HepG2 (cell line): Measurements from ENCODE around the gene LRBA. TPM values are rescaled to one million over a fixed set of nuclear protein-coding genes. Genes with fewer than 3 reads are reported as not detected.

Experiments used
- ATAC-seq: fragments of 200-7000 bp; cut with Tn5 transposase; 3 replicates; pipeline ENCODE4 v1.9.1; 2020; ENCODE audit warnings: mild to moderate bottlenecking, moderate library complexity
- BruUV-seq: library from RNA; stranded (reverse); fragments of 400-500 nt; replicated peaks from 2 replicates; lab custom pipeline; 2021; lab: Mats Ljungman, UMichigan
- CTCF ChIA-PET: fragments of 300-600 bp; formaldehyde crosslinking; extraction: SDS; loops from one replicate; lab custom pipeline; 2021; ENCODE audit warnings: low total read pairs, inconsistent platforms, low intra/inter-chr PET ratio; lab: Yijun Ruan, JAX
- POLR2A ChIA-PET: fragments of 350-600 bp; sonication (Branson Sonifier 250); formaldehyde crosslinking; loops from one replicate; lab custom pipeline; 2020; ENCODE audit warnings: antibody characterized with exemption, inconsistent platforms; lab: Yijun Ruan, JAX
- DNase-seq: peaks from one replicate; pipeline ENCODE4 v3.0.0-alpha.2; 2015; ENCODE audit warnings: low spot score
- FAIRE-seq: peaks from 3 replicates; lab custom pipeline; 2011; peaks lifted over from hg19 to GRCh38; lab: Jason Lieb, UNC
- H2AFZ ChIP-seq: one replicate; pipeline ENCODE4 v1.6.1; 2011; ENCODE audit warnings: low read length, inconsistent platforms
- H3K27ac ChIP-seq: fragments of 300-600 bp; 3 replicates; pipeline ENCODE4 v1.8.0; 2011; ENCODE audit warnings: mixed run types, mild to moderate bottlenecking, mixed read lengths, low read length, inconsistent platforms; ENCODE audit not compliant: insufficient read depth; ENCODE audit errors: extremely low read length
- H3K27me3 ChIP-seq, 2 experiments: fragments of 200-600 bp in 1 of 2; 2 replicates in 1 of 2; 3 replicates in 1 of 2; pipeline versions ENCODE4 v1.6.0 to v1.8.0; 2011; ENCODE audit warnings: low read length in 2 of 2, mild to moderate bottlenecking in 2 of 2, moderate library complexity in 2 of 2, inconsistent platforms in 1 of 2; ENCODE audit not compliant: insufficient read depth in 2 of 2, control insufficient read depth in 1 of 2
- H3K36me3 ChIP-seq, 2 experiments: fragments of 200-600 bp in 1 of 2; replicated peaks in 1 of 2; 2 replicates in 1 of 2; 3 replicates in 1 of 2; pipeline versions ENCODE4 v1.5.1 to v1.8.0; 2011; ENCODE audit warnings: low read length in 2 of 2, inconsistent platforms in 1 of 2; ENCODE audit not compliant: insufficient read depth in 2 of 2, control insufficient read depth in 1 of 2
- H3K4me1 ChIP-seq: 2 replicates; pipeline ENCODE4 v1.5.1; 2012; ENCODE audit warnings: low read length, inconsistent platforms; ENCODE audit not compliant: insufficient read depth
- H3K4me2 ChIP-seq: 2 replicates; pipeline ENCODE4 v1.6.0; 2011; ENCODE audit warnings: low read depth, low read length, inconsistent platforms
- H3K4me3 ChIP-seq, 3 experiments: fragments of 200-600 bp in 1 of 3; sonication (generic), shearing (Covaris generic) in 1 of 3; replicated peaks in 1 of 3; 2 replicates each; pipeline ENCODE4 v1.5.1; 2011 to 2016; ENCODE audit warnings: low read length in 3 of 3, inconsistent platforms in 2 of 3, low read depth in 2 of 3, mild to moderate bottlenecking in 2 of 3, control low read depth in 1 of 3, mixed read lengths in 1 of 3; ENCODE audit not compliant: insufficient read depth in 1 of 3
- H3K79me2 ChIP-seq: one replicate; pipeline ENCODE4 v1.6.1; 2011; ENCODE audit warnings: low read length, inconsistent platforms; ENCODE audit not compliant: insufficient read depth
- H3K9ac ChIP-seq: 2 replicates; pipeline ENCODE4 v1.6.0; 2011; ENCODE audit warnings: mild to moderate bottlenecking, low read depth, low read length, inconsistent platforms; ENCODE audit not compliant: insufficient read depth
- H3K9me3 ChIP-seq: 2 replicates; pipeline ENCODE4 v1.5.1; 2012; ENCODE audit warnings: mild to moderate bottlenecking, low read length
- H4K20me1 ChIP-seq: 2 replicates; pipeline ENCODE4 v1.6.0; 2011; ENCODE audit warnings: inconsistent platforms, mild to moderate bottlenecking, low read length, moderate library complexity; ENCODE audit not compliant: insufficient read depth
- CENPT ChIP-seq: sonication (generic); formaldehyde crosslinking; IDR thresholded peaks from 2 replicates; pipeline ENCODE4 v1.8.0; 2022; ENCODE audit warnings: low read depth, mild to moderate bottlenecking, moderate library complexity, missing genetic modification reagents
- FOXA3 ChIP-seq: IDR thresholded peaks from 2 replicates; pipeline ENCODE4 v1.6.1; 2016; ENCODE audit warnings: missing genetic modification reagents, missing compliant biosample characterization
- NBN ChIP-seq: fragments of 450-650 bp; conservative IDR thresholded peaks from 2 replicates; pipeline ENCODE4 v1.6.1; 2017
- NFE2L1 ChIP-seq: sonication (generic); formaldehyde crosslinking; IDR thresholded peaks from 2 replicates; pipeline ENCODE4 v1.4.0; 2020; ENCODE audit warnings: missing genetic modification reagents, mild to moderate bottlenecking, borderline replicate concordance
- SRF ChIP-seq: IDR thresholded peaks from 2 replicates; pipeline ENCODE4 v1.6.1; 2011; ENCODE audit warnings: mild to moderate bottlenecking, low read depth, low read length, moderate library complexity
- SSRP1 ChIP-seq: IDR thresholded peaks from 2 replicates; pipeline ENCODE4 v1.6.1; 2016; ENCODE audit warnings: control low read depth
- ZNF282 ChIP-seq: fragments of 450-650 bp; IDR thresholded peaks from 2 replicates; pipeline ENCODE4 v1.6.1; 2018; ENCODE audit not compliant: partially characterized antibody
- ZNF296 ChIP-seq: sonication (generic); formaldehyde crosslinking; conservative IDR thresholded peaks from 2 replicates; pipeline ENCODE4 v1.5.0; 2020; ENCODE audit warnings: mild to moderate bottlenecking, missing genetic modification reagents
- ZNF781 ChIP-seq: sonication (generic); formaldehyde crosslinking; IDR thresholded peaks from 2 replicates; pipeline ENCODE4 v1.5.1; 2020; ENCODE audit warnings: borderline replicate concordance, mild to moderate bottlenecking, missing genetic modification reagents; ENCODE audit errors: not compliant biosample characterization
- WGBS: methylation state at CpG from one replicate; pipeline ENCODE4 v1.1.6; 2017; ENCODE audit warnings: low lambda C conversion rate; 5-methylcytosine and 5-hydroxymethylcytosine counted together
- in situ Hi-C: cut with HindIII; loops from 2 replicates; pipeline ENCODE4 v1.10.0; 2017; ENCODE audit warnings: low pct_unique_long_range_greater_than_20kb; ENCODE audit not compliant: extremely low pct_ligation_motif_present
- intact Hi-C: fragments of 100-400 bp; cut with micrococcal nuclease; formaldehyde crosslinking; loops from one replicate; pipeline ENCODE4 v1.10.0; 2022; ENCODE audit not compliant: unreplicated experiment
- polyA plus RNA-seq, 8 experiments: library from polyadenylated mRNA; depleted of rRNA in 3 of 8; stranded (reverse) in 7 of 8; unstranded in 1 of 8; fragments of >200 nt; fragmentation: Illumina TruSeq in 4 of 8; extraction: Trizol in 4 of 8; gene quantifications; 2 replicates each; pipeline versions ENCODE4 v1.2.1 to v1.2.3, GENCODE V29; 2011 to 2016; ENCODE audit warnings: low read depth in 4 of 8, missing spikeins in 1 of 8, mixed read lengths in 1 of 8; ENCODE audit not compliant: insufficient read depth in 1 of 8
- total RNA-seq, 5 experiments: library from RNA; depleted of rRNA; stranded (reverse); fragments of >200 nt; fragmentation: Illumina TruSeq; extraction: Trizol; gene quantifications; 2 replicates each; pipeline ENCODE4 v1.2.3, GENCODE V29; 2016; ENCODE audit warnings: low read depth in 1 of 5
- TF ChIP-seq, protein P1 (sequence below): sonication (generic); formaldehyde crosslinking; IDR thresholded peaks from 2 replicates; pipeline ENCODE4 v1.4.0; 2020; ENCODE audit warnings: missing genetic modification reagents, mild to moderate bottlenecking, borderline replicate concordance
- TF ChIP-seq, protein P2 (sequence below): sonication (generic); formaldehyde crosslinking; IDR thresholded peaks from 2 replicates; pipeline ENCODE4 v1.4.0; 2020; ENCODE audit warnings: mild to moderate bottlenecking, missing genetic modification reagents
- TF ChIP-seq, protein P3 (sequence below): sonication (generic); formaldehyde crosslinking; IDR thresholded peaks from 2 replicates; pipeline ENCODE4 v1.9.0; 2021; ENCODE audit warnings: missing genetic modification reagents, mild to moderate bottlenecking, borderline replicate concordance
- TF ChIP-seq, protein P4 (sequence below): fragments of 450-650 bp; IDR thresholded peaks from 2 replicates; pipeline ENCODE4 v1.6.1; 2017; ENCODE audit warnings: mild to moderate bottlenecking
- TF ChIP-seq, protein P5 (sequence below): IDR thresholded peaks from 2 replicates; pipeline ENCODE4 v1.6.1; 2016; ENCODE audit warnings: missing biosample characterization, missing genetic modification reagents, low read depth

The LRBA gene
- total and polyA plus RNA-seq, 2 of the 13 experiments (the other 11 are each of a cell fraction or from before 2014, with no cell fraction given) = 21.0 to 37.2 TPM

DNA sequence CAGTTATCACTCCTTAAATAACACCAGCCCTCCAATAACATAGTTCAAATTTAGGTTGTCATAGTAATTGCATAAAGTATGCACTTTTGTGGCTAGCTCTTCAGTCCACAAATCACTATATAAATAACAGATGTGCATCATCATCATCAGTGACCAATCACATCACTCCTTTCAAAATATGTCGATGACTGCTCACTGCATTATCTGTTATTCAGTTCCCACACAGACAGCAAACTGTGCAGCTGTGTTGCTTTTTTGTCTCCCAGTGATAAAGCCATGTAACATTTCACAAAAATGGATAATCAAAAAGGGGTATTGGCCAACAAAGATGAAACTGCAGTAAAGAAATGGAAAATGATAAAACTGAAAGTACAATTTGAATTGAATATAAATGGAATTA is 731.4 kb downstream of the LRBA start (continued):
- TF ChIP-seq, protein P1, sequence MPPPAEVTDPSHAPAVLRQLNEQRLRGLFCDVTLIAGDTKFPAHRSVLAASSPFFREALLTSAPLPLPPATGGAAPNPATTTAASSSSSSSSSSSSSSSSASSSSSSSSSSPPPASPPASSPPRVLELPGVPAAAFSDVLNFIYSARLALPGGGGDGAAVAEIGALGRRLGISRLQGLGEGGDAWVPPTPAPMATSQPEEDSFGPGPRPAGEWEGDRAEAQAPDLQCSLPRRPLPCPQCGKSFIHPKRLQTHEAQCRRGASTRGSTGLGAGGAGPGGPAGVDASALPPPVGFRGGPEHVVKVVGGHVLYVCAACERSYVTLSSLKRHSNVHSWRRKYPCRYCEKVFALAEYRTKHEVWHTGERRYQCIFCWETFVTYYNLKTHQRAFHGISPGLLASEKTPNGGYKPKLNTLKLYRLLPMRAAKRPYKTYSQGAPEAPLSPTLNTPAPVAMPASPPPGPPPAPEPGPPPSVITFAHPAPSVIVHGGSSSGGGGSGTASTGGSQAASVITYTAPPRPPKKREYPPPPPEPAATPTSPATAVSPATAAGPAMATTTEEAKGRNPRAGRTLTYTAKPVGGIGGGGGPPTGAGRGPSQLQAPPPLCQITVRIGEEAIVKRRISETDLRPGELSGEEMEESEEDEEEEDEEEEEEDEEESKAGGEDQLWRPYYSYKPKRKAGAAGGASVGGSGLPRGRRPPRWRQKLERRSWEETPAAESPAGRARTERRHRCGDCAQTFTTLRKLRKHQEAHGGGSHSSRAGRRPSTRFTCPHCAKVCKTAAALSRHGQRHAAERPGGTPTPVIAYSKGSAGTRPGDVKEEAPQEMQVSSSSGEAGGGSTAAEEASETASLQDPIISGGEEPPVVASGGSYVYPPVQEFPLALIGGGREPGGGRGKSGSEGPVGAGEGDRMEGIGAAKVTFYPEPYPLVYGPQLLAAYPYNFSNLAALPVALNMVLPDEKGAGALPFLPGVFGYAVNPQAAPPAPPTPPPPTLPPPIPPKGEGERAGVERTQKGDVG (CRISPR knock-in tag) = no peak
- TF ChIP-seq, protein P2, sequence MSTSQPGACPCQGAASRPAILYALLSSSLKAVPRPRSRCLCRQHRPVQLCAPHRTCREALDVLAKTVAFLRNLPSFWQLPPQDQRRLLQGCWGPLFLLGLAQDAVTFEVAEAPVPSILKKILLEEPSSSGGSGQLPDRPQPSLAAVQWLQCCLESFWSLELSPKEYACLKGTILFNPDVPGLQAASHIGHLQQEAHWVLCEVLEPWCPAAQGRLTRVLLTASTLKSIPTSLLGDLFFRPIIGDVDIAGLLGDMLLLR (CRISPR knock-in tag) = no peak
- no peak for TF ChIP-seq ZNF296
- TF ChIP-seq, protein P3, sequence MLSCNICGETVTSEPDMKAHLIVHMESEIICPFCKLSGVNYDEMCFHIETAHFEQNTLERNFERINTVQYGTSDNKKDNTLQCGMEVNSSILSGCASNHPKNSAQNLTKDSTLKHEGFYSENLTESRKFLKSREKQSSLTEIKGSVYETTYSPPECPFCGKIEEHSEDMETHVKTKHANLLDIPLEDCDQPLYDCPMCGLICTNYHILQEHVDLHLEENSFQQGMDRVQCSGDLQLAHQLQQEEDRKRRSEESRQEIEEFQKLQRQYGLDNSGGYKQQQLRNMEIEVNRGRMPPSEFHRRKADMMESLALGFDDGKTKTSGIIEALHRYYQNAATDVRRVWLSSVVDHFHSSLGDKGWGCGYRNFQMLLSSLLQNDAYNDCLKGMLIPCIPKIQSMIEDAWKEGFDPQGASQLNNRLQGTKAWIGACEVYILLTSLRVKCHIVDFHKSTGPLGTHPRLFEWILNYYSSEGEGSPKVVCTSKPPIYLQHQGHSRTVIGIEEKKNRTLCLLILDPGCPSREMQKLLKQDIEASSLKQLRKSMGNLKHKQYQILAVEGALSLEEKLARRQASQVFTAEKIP (CRISPR knock-in tag) = no peak
- TF ChIP-seq SSRP1 = no peak
- TF ChIP-seq, all 625 proteins: peak for 0

DNA sequence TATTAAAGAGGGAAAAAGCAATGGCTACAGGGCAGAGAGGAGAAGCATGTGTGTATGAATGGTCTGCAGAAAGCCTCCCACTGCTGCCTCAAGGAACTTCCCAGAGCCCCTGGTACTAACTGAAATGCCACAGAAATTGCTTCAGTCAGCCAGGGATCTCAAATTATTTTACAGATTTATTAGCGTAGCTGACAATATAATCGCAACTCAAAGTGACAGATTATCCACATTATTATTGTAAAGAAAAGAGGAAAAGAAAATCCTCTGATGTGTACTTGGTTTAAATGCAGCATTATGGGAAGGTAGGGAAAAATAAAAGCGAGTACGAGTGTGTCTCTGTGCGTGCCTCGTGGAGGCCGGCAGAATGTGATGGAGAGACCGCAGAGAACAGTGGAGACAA is 734.1 kb downstream of the LRBA start:
- Histone ChIP-seq H3K27ac (no peak overlapping the region), H3K36me3 (peaks cover 1 to 5% of the 10 kb centered on the region in 2 experiments; a peak in 2 of 5 replicates), H3K79me2 (no peaks in the 10 kb centered on the region), H3K4me3 (no peak overlapping the region), H2AFZ (no peak overlapping the region), H3K4me2 (no peak overlapping the region), H3K4me1 (no peaks in the 10 kb centered on the region), H3K27me3 (no peaks in the 10 kb centered on the region), H4K20me1 (no peaks in the 10 kb centered on the region), H3K9me3 (no peaks in the 10 kb centered on the region), H3K9ac (no peak overlapping the region)
- no peak for ATAC-seq
- no TSS peak for BruUV-seq
- no peak for FAIRE-seq
- POLR2A ChIA-PET = no interaction called here
- CTCF ChIA-PET = no interaction called here
- DNase-seq = no peak
- TF ChIP-seq NBN = no peak
- no peak for TF ChIP-seq ZNF781
- no peak for TF ChIP-seq FOXA3 (CRISPR knock-in tag)
- no peak for TF ChIP-seq NFE2L1 (CRISPR knock-in tag)
- TF ChIP-seq, protein P4, sequence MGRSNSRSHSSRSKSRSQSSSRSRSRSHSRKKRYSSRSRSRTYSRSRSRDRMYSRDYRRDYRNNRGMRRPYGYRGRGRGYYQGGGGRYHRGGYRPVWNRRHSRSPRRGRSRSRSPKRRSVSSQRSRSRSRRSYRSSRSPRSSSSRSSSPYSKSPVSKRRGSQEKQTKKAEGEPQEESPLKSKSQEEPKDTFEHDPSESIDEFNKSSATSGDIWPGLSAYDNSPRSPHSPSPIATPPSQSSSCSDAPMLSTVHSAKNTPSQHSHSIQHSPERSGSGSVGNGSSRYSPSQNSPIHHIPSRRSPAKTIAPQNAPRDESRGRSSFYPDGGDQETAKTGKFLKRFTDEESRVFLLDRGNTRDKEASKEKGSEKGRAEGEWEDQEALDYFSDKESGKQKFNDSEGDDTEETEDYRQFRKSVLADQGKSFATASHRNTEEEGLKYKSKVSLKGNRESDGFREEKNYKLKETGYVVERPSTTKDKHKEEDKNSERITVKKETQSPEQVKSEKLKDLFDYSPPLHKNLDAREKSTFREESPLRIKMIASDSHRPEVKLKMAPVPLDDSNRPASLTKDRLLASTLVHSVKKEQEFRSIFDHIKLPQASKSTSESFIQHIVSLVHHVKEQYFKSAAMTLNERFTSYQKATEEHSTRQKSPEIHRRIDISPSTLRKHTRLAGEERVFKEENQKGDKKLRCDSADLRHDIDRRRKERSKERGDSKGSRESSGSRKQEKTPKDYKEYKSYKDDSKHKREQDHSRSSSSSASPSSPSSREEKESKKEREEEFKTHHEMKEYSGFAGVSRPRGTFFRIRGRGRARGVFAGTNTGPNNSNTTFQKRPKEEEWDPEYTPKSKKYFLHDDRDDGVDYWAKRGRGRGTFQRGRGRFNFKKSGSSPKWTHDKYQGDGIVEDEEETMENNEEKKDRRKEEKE = no peak
- TF ChIP-seq, protein P5, sequence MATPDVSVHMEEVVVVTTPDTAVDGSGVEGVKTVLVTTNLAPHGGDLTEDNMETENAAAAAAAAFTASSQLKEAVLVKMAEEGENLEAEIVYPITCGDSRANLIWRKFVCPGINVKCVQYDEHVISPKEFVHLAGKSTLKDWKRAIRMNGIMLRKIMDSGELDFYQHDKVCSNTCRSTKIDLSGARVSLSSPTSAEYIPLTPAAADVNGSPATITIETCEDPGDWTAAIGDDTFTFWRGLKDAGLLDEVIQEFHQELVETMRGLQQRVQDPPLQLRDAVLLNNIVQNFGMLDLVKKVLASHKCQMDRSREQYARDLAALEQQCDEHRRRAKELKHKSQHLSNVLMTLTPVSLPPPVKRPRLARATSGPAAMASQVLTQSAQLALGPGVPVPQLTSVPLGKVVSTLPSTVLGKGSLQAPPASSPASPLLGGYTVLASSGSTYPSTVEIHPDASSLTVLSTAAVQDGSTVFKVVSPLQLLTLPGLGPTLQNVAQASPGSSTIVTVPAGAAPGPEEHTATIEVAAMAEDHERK (CRISPR knock-in tag) = no peak
- no peak for TF ChIP-seq SRF
- no peak for TF ChIP-seq CENPT
- TF ChIP-seq ZNF282 = no peak
- WGBS = 95% methylated on average over 8 of the region's 8 CpGs
- intact Hi-C loops = no loop called here
- in situ Hi-C loops = no loop called here
